Measurements from ENCODE around the gene METTL4.

Gene METTL4

GRCh38 chr18:2606335-2606734 lies 35.0 kb upstream of the METTL4 start:
- TF ChIP-seq CTCF (IDR thresholded peaks at IDR 0.05; ENCODE audit: insufficient read depth, low read depth, low read length, missing control alignments) = no peak
- H3K4me3 ChIP-seq (ENCODE audit: low read length) = no peak overlapping the region
- DNase-seq (ENCODE audit: low read depth) = no peak

GRCh38 chr18:2602844-2603243 lies 31.5 kb upstream of the METTL4 start:
- H3K4me3 ChIP-seq (ENCODE audit: low read length) = no peak overlapping the region
- peak; percentile 46 for DNase-seq (ENCODE audit: low read depth)

GRCh38 chr18:2597639-2598038 lies 26.3 kb upstream of the METTL4 start:
- no peak for DNase-seq (ENCODE audit: low read depth)
- no peak overlapping the region for H3K4me3 ChIP-seq (ENCODE audit: low read length)
- no peak for TF ChIP-seq CTCF (IDR thresholded peaks at IDR 0.05; ENCODE audit: insufficient read depth, low read depth, low read length, missing control alignments)

More at GRCh38 chr18:2602844-2603243, 31.5 kb upstream of the METTL4 start:
- TF ChIP-seq CTCF (IDR thresholded peaks at IDR 0.05; ENCODE audit: insufficient read depth, low read depth, low read length, missing control alignments) = peak; percentile 5

DNA sequence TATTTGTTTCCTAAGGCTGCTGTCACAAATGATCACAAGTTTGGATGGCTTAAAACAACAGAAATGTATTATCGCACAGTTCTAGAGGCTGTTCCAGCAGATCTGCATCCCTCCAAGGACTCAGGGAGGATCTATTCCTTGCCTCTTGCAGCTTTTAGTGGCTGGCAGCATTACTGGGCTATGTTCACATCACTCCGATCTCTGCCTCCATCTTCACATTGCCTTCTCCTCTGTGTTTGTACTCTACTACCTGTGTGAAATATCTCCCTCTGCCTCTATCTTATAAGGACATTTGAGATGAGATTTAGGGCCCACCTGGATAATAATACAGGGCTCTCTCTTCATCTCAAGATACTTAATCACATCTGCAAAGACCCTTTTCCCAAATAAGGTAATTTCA lies 19.0 kb upstream of the METTL4 start:
- no peak overlapping the region for H3K4me3 ChIP-seq (ENCODE audit: low read length)
- no peak for TF ChIP-seq CTCF (IDR thresholded peaks at IDR 0.05; ENCODE audit: insufficient read depth, low read depth, low read length, missing control alignments)
- DNase-seq (ENCODE audit: low read depth) = no peak

- no peak for TF ChIP-seq CTCF (IDR thresholded peaks at IDR 0.05; ENCODE audit: insufficient read depth, low read depth, low read length, missing control alignments)
- H3K4me3 ChIP-seq (ENCODE audit: low read length) = no peak overlapping the region
- DNase-seq (ENCODE audit: low read depth) = peak; percentile 81
Measured at GRCh38 chr18:2589345-2590068, 18.2 kb upstream of the METTL4 start.

DNA sequence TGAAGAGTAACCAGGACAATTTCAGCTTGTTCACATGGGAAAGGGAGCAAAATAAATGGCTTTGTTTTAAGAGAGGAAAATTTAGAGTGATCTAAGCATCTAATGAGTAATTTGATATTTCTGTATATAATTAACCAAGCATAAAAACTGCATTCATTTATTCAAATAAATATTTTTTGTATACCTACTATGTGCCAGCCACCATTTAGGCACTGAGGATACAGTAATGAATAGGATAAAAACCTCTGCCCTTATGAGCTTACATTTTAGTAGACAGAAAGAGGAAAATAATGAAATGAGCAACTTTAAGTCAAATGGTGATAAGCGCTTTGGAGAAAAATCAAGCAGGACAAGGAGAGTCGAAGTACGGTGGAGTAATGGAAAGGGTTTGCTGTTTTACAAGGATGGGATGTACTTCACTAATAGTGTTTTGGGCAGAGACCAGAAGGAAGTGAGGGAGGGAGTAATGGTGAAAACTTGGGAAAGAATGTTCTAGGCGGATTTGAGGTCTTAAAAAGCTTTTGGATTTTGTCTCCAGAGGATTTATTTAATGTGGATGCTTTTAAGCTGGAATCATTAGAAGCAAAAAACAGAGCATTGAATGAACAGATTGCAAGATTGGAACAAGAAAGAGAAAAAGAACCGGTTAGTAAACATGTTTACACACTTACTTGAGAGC lies 17.5 kb upstream of the METTL4 start:
- TF ChIP-seq CTCF (IDR thresholded peaks at IDR 0.05; ENCODE audit: insufficient read depth, low read depth, low read length, missing control alignments) = no peak
- DNase-seq (ENCODE audit: low read depth) = peak; percentile 8
- H3K4me3 ChIP-seq (ENCODE audit: low read length) = no peak overlapping the region
